HFFc6 (cell line): ENCODE measurements around the gene DGKH. TPM values are rescaled to one million over a fixed set of nuclear protein-coding genes. Genes with fewer than 3 reads are reported as not detected.
"Not testable (repeated sequence)": the region's sequence is repeated elsewhere in the genome, so short reads cannot be mapped to it uniquely, and the experiment has no call there.

Experiments
- DNase-seq: peaks from one replicate; pipeline ENCODE4 v3.0.0-alpha.2; 2018
- H3K27ac Mint-ChIP-seq: 2 replicates; pipeline ENCODE4 v1.8.0; 2020; ENCODE audit warnings: mild to moderate bottlenecking, mixed read lengths
- H3K27me3 Mint-ChIP-seq: 2 replicates; pipeline ENCODE4 v1.8.0; 2021; ENCODE audit warnings: mild to moderate bottlenecking, moderate library complexity, mixed read lengths; ENCODE audit not compliant: insufficient read depth
- H3K36me3 Mint-ChIP-seq: 2 replicates; pipeline ENCODE4 v1.8.0; 2021; ENCODE audit warnings: low read depth, mixed read lengths
- H3K4me1 Mint-ChIP-seq: 2 replicates; pipeline ENCODE4 v1.8.0; 2020; ENCODE audit warnings: low read depth, mixed read lengths
- H3K4me3 Mint-ChIP-seq: 2 replicates; pipeline ENCODE4 v1.8.0; 2020; ENCODE audit warnings: mild to moderate bottlenecking, moderate library complexity, mixed read lengths
- H3K9me3 Mint-ChIP-seq: 2 replicates; pipeline ENCODE4 v1.8.0; 2020; ENCODE audit warnings: mild to moderate bottlenecking, mixed read lengths
- CTCF ChIP-seq: fragments of 200-600 bp; sonication (generic); IDR thresholded peaks from 2 replicates; pipeline ENCODE4 v1.5.0; 2021; ENCODE audit warnings: antibody characterized with exemption, mild to moderate bottlenecking
- total RNA-seq, 6 experiments: library from RNA; stranded (reverse); fragmentation: NEBNext Ultra II Directional; extraction: Animal tissue kit (Norgen Biotek cat#: 25700); gene quantifications; 2 replicates in 1 of 6; 3 replicates in 5 of 6; pipeline ENCODE4 v1.2.3, GENCODE V29; 2021

Gene DGKH
- total RNA-seq, 6 experiments from 2014 or later = 6.9 to 8.7 (median 7.8) TPM

GRCh38 chr13:42064966-42065365 is 16.5 kb downstream of the DGKH start:
- peak overlapping the region; percentile 59; the same call in 1 of the 2 replicates for H3K27ac Mint-ChIP-seq
- H3K36me3 Mint-ChIP-seq = peaks cover 31% of the 10 kb centered on the region
- no peaks in the 10 kb centered on the region for H3K9me3 Mint-ChIP-seq
- H3K4me1 Mint-ChIP-seq = peaks cover 69% of the 10 kb centered on the region
- H3K27me3 Mint-ChIP-seq = no peaks in the 10 kb centered on the region
- no peak for TF ChIP-seq CTCF
- no peak overlapping the region for H3K4me3 Mint-ChIP-seq
- peak; percentile 30 for DNase-seq

GRCh38 chr13:42065414-42065813 is 17.0 kb downstream of the DGKH start:
- no peaks in the 10 kb centered on the region for H3K9me3 Mint-ChIP-seq
- DNase-seq = no peak
- no peaks in the 10 kb centered on the region for H3K27me3 Mint-ChIP-seq
- H3K27ac Mint-ChIP-seq = peak overlapping the region; percentile 59
- H3K4me1 Mint-ChIP-seq = peaks cover 70% of the 10 kb centered on the region
- TF ChIP-seq CTCF = no peak
- H3K36me3 Mint-ChIP-seq = peaks cover 31% of the 10 kb centered on the region
- no peak overlapping the region for H3K4me3 Mint-ChIP-seq

GRCh38 chr13:42066542-42066941 is 18.1 kb downstream of the DGKH start:
- peaks cover 82% of the 10 kb centered on the region for H3K4me1 Mint-ChIP-seq
- no peaks in the 10 kb centered on the region for H3K9me3 Mint-ChIP-seq
- H3K27ac Mint-ChIP-seq = peak overlapping the region; percentile 64
- peaks cover 30% of the 10 kb centered on the region for H3K36me3 Mint-ChIP-seq
- peak; percentile 82 for DNase-seq
- H3K4me3 Mint-ChIP-seq = peak overlapping the region; percentile 48
- H3K27me3 Mint-ChIP-seq = no peaks in the 10 kb centered on the region
- TF ChIP-seq CTCF = no peak

GRCh38 chr13:42068886-42069285 is 20.4 kb downstream of the DGKH start:
- DNase-seq = no peak
- Mint-ChIP-seq H3K36me3 (peaks cover 25% of the 10 kb centered on the region), H3K4me1 (peaks cover 81% of the 10 kb centered on the region), H3K27me3 (no peaks in the 10 kb centered on the region; the same call in 1 of the 2 replicates), H3K27ac (peak overlapping the region; percentile 22; the same call in 1 of the 2 replicates), H3K4me3 (no peak overlapping the region), H3K9me3 (no peaks in the 10 kb centered on the region)
- no peak for TF ChIP-seq CTCF

GRCh38 chr13:42070599-42070998 is 22.2 kb downstream of the DGKH start:
- Mint-ChIP-seq H3K4me1 (peaks cover 68% of the 10 kb centered on the region), H3K36me3 (peaks cover 21% of the 10 kb centered on the region)
- not testable (repeated sequence) for H3K27ac Mint-ChIP-seq, H3K9me3 Mint-ChIP-seq, DNase-seq, H3K27me3 Mint-ChIP-seq, H3K4me3 Mint-ChIP-seq

- 0 out of 2 replicates have a peak, but pooled peaks have one; percentile 19 for TF ChIP-seq CTCF
- not testable (repeated sequence) for H3K4me3 Mint-ChIP-seq, DNase-seq, H3K27me3 Mint-ChIP-seq, H3K9me3 Mint-ChIP-seq, H3K27ac Mint-ChIP-seq
- Mint-ChIP-seq H3K36me3 (peaks cover 20% of the 10 kb centered on the region), H3K4me1 (peaks cover 68% of the 10 kb centered on the region)
Measured at GRCh38 chr13:42071179-42071578, 22.7 kb downstream of the DGKH start.
